ENCODE measurements around the gene AMER3. TPM values are rescaled to one million over a fixed set of nuclear protein-coding genes. Genes with fewer than 3 reads are reported as not detected.
"Not testable (repeated sequence)": the region's sequence is repeated elsewhere in the genome, so short reads cannot be mapped to it uniquely, and the experiment has no call there.

AMER3 gene, protein sequence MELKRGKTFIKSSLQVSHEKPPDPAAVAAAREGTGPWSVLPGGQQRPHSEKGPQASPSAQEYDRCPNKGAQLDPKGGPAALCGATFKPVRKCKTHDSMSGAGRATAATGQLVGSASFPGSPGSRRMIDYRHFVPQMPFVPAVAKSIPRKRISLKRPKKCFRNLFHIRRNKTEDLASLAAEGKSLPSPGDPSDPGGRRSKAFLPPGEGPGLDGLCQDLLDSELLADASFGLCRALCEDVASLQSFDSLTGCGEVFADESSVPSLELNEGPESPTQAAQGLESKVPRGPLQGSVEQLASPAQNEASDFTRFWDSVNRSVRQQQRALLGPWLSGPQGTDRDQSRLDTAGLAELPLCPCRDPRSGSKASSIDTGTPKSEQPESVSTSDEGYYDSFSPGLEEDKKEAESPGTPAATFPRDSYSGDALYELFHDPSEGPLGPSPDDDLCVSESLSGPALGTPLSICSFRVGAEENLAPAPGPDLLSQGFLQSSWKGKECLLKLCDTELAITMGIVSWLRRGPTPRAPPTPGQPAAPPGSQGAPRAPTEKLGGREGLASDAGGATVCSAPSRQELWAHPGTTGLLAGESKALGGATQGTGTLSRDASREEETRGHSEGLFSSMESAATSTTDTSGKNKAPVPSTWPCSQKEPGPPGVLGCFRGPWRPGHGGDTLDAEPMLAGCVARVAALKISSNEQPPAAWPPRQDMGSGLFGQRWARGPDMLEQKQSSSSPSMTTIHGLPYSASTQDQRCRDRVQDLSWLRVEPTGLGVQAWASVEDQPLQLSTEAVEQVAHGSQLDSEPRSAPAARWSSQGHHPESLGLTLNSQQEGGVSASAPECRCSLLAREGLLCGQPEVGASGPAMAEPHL
- total RNA-seq (under 0.01 TPM), polyA plus RNA-seq (0.02 TPM)
- long read RNA-seq, donor 1 = 0 reads
- long read RNA-seq, donor 2 = 0 reads
- long read RNA-seq, donor 3 = 0 reads
- long read RNA-seq, donor 4 = 0 reads
- long read RNA-seq, donor 5 = 0 reads
- long read RNA-seq, donor 6 = 0 reads
- long read RNA-seq, donor 7 = 0 reads
- long read RNA-seq, donor 8 = 0 reads
- long read RNA-seq, donor 9 = 0 reads
- long read RNA-seq, donor 10 = 0 reads

DNA sequence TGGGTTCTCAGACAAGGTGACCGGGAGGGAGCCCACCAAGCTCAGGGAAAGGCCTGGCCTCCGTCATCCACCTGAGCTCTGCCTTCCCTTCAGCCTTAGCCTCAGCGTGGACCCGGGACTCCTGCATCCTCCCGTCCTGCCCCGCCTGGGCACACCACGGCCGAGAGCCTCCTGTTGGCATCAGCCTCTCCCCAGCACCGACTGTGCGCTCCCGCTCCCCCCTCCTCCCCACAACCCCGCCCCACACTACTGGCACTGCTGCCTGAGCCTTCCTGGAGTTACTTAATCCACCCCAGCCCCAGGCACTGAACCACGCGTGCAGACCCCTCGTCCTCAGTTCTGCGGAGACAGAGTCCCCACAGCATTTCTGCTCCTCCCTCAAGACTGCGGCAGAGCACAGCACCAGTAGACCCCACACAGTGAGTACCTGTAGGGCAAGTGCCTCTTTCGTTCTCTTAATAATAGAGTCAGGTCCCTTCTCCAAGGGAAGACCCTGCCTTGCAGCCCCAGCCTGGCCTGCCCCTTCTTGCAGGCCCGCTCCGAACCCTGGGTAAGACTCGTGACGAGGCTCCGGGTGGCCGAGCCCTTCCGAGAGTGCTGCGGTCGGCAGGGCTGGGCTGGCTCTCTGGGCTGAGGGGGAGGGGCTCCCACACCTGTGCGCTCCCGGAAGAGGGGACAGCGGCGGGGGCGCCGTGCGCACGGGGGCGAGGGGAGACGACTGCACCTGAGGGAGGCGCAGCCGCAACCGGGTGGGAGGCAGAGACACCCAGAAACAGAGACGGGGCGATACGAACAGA, at the start of gene AMER3:
AMER3 (plus strand) TSS at position 285 of the 797 bp plus-strand sequence. CDS start 6,533 bp downstream, outside the sequence.
- Histone ChIP-seq H3K9me3 (ENCODE audit: control insufficient read depth in 2 of 2, insufficient read depth in 1 of 2, low read length in 1 of 2) (no peaks in the 10 kb centered on the region), H3K4me1 (ENCODE audit: control insufficient read depth in 2 of 2, insufficient read depth in 2 of 2, low read length in 2 of 2) (no peaks in the 10 kb centered on the region), H3K4me3 (ENCODE audit: low read length in 2 of 2) (peak within 1 kb of the TSS in 1 of 2 donors; percentile 29), H3K27ac (ENCODE audit: low read depth in 1 of 2, low read length in 1 of 2) (no peak within 1 kb of the TSS), H3K36me3 (ENCODE audit: control insufficient read depth in 2 of 2, insufficient read depth in 2 of 2, low read length in 1 of 2) (no peaks in the 10 kb centered on the region), H3K27me3 (ENCODE audit: control insufficient read depth in 2 of 2, insufficient read depth in 1 of 2, low read length in 1 of 2) (peaks cover 22 to 31% of the 10 kb centered on the region in 2 donors)
- WGBS = 5% methylated on average over 43 of the region's 43 CpGs
- peak in 1 of 9 donors; percentile 3 for DNase-seq (ENCODE audit: low read depth in 6 of 9, low spot score in 9 of 9)

DNA sequence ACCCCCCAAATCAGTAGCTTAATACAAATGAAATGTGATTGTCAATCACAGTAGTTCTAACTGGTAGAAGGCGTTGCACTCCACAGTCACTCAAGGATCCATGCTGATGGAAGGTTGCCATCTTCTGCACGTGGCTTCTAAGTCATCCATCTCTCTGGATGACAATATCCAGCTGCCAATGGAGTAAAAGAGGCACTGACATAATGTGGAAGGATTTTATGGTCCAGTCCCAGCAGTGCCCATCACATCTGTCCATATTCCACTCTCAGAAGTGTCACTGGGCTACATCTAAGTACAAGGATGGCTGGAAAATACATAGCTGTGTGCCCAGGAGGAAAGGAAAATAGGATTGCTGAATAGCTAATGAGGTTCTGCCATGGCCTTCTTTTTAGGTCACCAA, 40.5 kb upstream of the AMER3 start:
- not testable (repeated sequence) for H3K4me3 ChIP-seq (ENCODE audit: low read length in 2 of 2); H3K36me3 ChIP-seq (ENCODE audit: control insufficient read depth in 2 of 2, insufficient read depth in 2 of 2, low read length in 1 of 2); H3K4me1 ChIP-seq (ENCODE audit: control insufficient read depth in 2 of 2, insufficient read depth in 2 of 2, low read length in 2 of 2); H3K27ac ChIP-seq (ENCODE audit: low read depth in 1 of 2, low read length in 1 of 2); H3K27me3 ChIP-seq (ENCODE audit: control insufficient read depth in 2 of 2, insufficient read depth in 1 of 2, low read length in 1 of 2); H3K9me3 ChIP-seq (ENCODE audit: control insufficient read depth in 2 of 2, insufficient read depth in 1 of 2, low read length in 1 of 2); DNase-seq (ENCODE audit: low read depth in 6 of 9, low spot score in 9 of 9)
- no CpG with 5 or more reads among the region's 2 CpGs for WGBS

DNA sequence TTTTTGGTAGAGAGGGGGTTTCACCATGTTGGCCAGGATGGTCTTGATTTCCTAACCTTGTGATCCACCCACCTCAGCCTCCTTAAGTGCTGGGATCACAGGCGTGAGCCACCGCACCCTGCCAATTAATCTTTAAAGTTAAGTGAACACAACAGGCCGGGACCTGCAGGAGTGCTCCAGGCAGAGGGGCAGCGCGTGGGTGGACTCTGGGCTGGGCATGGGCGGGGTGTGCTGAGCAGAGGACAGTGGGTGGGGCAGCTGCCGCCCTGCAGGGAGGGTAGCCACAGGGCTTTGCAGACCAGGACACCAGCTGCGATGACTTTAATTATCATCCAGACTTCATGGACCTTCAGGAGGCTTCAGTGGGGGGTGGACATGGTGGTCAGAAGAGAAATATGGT, 35.3 kb upstream of the AMER3 start:
- Histone ChIP-seq H3K4me3 (ENCODE audit: low read length in 2 of 2) (no peak overlapping the region), H3K4me1 (ENCODE audit: control insufficient read depth in 2 of 2, insufficient read depth in 2 of 2, low read length in 2 of 2) (no peaks in the 10 kb centered on the region), H3K36me3 (ENCODE audit: control insufficient read depth in 2 of 2, insufficient read depth in 2 of 2, low read length in 1 of 2) (no peaks in the 10 kb centered on the region), H3K27ac (ENCODE audit: low read depth in 1 of 2, low read length in 1 of 2) (no peak overlapping the region), H3K27me3 (ENCODE audit: control insufficient read depth in 2 of 2, insufficient read depth in 1 of 2, low read length in 1 of 2) (no peaks in the 10 kb centered on the region), H3K9me3 (ENCODE audit: control insufficient read depth in 2 of 2, insufficient read depth in 1 of 2, low read length in 1 of 2) (no peaks in the 10 kb centered on the region)
- WGBS = 92% methylated on average over 8 of the region's 8 CpGs
- no peak for DNase-seq (ENCODE audit: low read depth in 6 of 9, low spot score in 9 of 9)

DNA sequence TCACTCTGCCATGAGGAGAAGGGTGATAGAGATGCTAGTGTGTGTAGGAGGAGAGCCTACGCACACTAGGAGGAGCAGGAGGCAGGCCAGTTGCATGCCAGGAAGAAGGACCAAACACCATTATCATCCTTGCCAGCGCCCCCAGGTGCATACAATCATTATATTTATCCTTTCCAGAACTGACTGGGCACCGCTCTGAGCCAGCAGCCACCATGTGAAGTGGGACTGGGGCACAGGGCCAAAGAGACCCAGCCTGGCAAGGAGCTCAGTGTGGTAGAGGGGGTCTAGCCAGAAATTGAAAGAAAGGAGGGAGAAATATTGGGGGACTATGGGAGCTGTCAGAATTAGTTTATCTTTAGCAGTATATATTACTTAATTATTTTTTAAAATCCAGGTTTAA, 34.8 kb upstream of the AMER3 start:
- H3K4me3 ChIP-seq (ENCODE audit: low read length in 2 of 2) = no peak overlapping the region
- H3K4me1 ChIP-seq (ENCODE audit: control insufficient read depth in 2 of 2, insufficient read depth in 2 of 2, low read length in 2 of 2) = no peaks in the 10 kb centered on the region
- no peaks in the 10 kb centered on the region for H3K36me3 ChIP-seq (ENCODE audit: control insufficient read depth in 2 of 2, insufficient read depth in 2 of 2, low read length in 1 of 2)
- H3K27me3 ChIP-seq (ENCODE audit: control insufficient read depth in 2 of 2, insufficient read depth in 1 of 2, low read length in 1 of 2) = peaks cover 0 to under 1% of the 10 kb centered on the region in 2 donors
- no peaks in the 10 kb centered on the region for H3K9me3 ChIP-seq (ENCODE audit: control insufficient read depth in 2 of 2, insufficient read depth in 1 of 2, low read length in 1 of 2)
- no peak overlapping the region for H3K27ac ChIP-seq (ENCODE audit: low read depth in 1 of 2, low read length in 1 of 2)
- 90% methylated on average over 3 of the region's 3 CpGs for WGBS
- DNase-seq (ENCODE audit: low read depth in 6 of 9, low spot score in 9 of 9) = no peak

DNA sequence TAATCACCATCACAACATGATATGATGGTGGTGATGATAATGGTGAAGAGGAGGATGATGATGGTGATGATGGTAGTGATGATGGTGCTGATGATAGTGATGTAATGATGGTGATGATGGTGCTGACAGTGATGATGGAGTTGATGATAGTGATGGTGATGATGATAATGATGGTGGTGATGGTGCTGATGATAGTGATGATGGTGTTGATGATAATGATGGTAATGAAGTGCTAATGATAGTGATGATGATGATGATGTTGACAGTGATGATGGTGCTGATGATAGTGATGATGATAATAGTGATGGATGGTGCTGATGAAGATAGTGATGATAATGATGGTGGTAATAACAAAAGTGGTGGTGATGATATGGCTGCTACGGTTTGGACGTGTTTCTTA, 30.9 kb upstream of the AMER3 start:
- no peak overlapping the region for H3K27ac ChIP-seq (ENCODE audit: low read depth in 1 of 2, low read length in 1 of 2)
- H3K4me1 ChIP-seq (ENCODE audit: control insufficient read depth in 2 of 2, insufficient read depth in 2 of 2, low read length in 2 of 2) = no peaks in the 10 kb centered on the region
- H3K4me3 ChIP-seq (ENCODE audit: low read length in 2 of 2) = no peak overlapping the region
- H3K9me3 ChIP-seq (ENCODE audit: control insufficient read depth in 2 of 2, insufficient read depth in 1 of 2, low read length in 1 of 2) = no peaks in the 10 kb centered on the region
- no peak for DNase-seq (ENCODE audit: low read depth in 6 of 9, low spot score in 9 of 9)
- H3K36me3 ChIP-seq (ENCODE audit: control insufficient read depth in 2 of 2, insufficient read depth in 2 of 2, low read length in 1 of 2) = no peaks in the 10 kb centered on the region
- 93% methylated on average over 2 of the region's 2 CpGs for WGBS
- peaks cover 11 to 38% of the 10 kb centered on the region in 2 donors for H3K27me3 ChIP-seq (ENCODE audit: control insufficient read depth in 2 of 2, insufficient read depth in 1 of 2, low read length in 1 of 2)

DNA sequence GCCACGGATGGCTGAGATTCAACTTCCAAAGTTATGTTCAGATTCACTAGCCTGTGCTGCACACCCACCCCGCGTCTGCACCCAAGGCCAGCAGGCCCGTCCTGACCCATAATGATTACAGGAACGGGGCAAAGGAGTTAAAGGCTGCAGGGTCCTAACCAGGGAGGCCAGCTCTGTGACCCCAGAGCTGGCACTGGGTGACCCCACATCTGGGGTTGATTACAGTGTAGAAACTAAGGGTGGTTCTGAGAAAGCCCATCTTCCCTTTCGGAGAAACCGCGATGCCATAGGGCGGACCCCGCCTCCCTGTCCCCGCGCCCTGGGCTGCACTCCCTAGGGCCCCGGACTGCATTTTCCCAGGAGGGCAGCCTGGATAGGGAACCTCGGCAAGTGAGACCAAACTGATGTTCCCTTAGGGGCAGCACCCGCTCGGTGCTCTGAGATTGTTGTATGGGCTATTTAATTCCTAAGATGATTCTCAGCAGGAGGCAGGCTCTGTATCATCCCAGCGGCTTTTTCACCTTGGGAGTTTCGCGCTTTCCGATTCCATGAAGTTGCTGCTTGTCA, 28.6 kb upstream of the AMER3 start:
- Histone ChIP-seq H3K27me3 (ENCODE audit: control insufficient read depth in 2 of 2, insufficient read depth in 1 of 2, low read length in 1 of 2) (peaks cover 11 to 41% of the 10 kb centered on the region in 2 donors), H3K36me3 (ENCODE audit: control insufficient read depth in 2 of 2, insufficient read depth in 2 of 2, low read length in 1 of 2) (no peaks in the 10 kb centered on the region), H3K4me3 (ENCODE audit: low read length in 2 of 2) (peak overlapping the region in 1 of 2 donors; percentile 44), H3K4me1 (ENCODE audit: control insufficient read depth in 2 of 2, insufficient read depth in 2 of 2, low read length in 2 of 2) (no peaks in the 10 kb centered on the region), H3K9me3 (ENCODE audit: control insufficient read depth in 2 of 2, insufficient read depth in 1 of 2, low read length in 1 of 2) (no peaks in the 10 kb centered on the region), H3K27ac (ENCODE audit: low read depth in 1 of 2, low read length in 1 of 2) (no peak overlapping the region)
- WGBS = 23% methylated on average over 20 of the region's 20 CpGs
- DNase-seq (ENCODE audit: low read depth in 6 of 9, low spot score in 9 of 9) = no peak

DNA sequence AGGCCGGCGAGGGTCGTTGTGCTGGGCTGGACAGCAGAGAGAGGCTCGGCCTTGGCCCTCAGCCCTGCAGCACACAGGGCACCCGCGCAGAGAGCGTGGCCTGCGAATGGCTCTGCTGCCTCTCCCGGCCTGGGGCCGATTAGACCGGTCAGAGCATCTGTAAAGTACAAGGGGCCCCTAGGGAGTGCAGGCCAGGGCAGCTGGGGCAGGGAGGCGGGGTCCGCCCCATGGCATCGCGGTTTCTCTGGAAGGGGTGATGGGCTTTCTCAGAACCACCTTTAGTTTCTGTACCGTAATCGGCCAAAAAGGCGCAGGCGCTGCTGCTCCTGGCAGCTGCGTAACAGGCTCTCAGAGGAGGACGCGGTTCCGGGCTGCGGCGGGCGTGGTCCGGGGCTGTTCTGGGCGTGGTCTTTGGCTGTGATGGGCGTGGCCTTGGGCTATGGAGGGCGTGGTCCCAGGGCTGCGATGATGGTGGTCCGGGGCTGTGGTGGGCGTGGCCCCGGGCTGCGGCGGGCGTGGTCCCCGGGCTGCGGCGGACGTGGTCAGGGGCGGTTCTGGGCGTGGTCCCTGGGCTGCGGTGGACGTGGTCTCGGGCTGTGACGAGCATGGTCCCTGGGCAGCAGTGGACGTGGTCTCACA, 27.9 kb upstream of the AMER3 start:
- no peak overlapping the region for H3K27ac ChIP-seq (ENCODE audit: low read depth in 1 of 2, low read length in 1 of 2)
- H3K4me1 ChIP-seq (ENCODE audit: control insufficient read depth in 2 of 2, insufficient read depth in 2 of 2, low read length in 2 of 2) = no peaks in the 10 kb centered on the region
- no peaks in the 10 kb centered on the region for H3K9me3 ChIP-seq (ENCODE audit: control insufficient read depth in 2 of 2, insufficient read depth in 1 of 2, low read length in 1 of 2)
- H3K4me3 ChIP-seq (ENCODE audit: low read length in 2 of 2) = peak overlapping the region; percentile 21 to 44
- 2% methylated on average over 48 of the region's 48 CpGs for WGBS
- H3K36me3 ChIP-seq (ENCODE audit: control insufficient read depth in 2 of 2, insufficient read depth in 2 of 2, low read length in 1 of 2) = no peaks in the 10 kb centered on the region
- DNase-seq (ENCODE audit: low read depth in 6 of 9, low spot score in 9 of 9) = peak in 5 of 9 donors; percentile 7 to 48 (median 26)
- H3K27me3 ChIP-seq (ENCODE audit: control insufficient read depth in 2 of 2, insufficient read depth in 1 of 2, low read length in 1 of 2) = peaks cover 11 to 41% of the 10 kb centered on the region in 2 donors

DNA sequence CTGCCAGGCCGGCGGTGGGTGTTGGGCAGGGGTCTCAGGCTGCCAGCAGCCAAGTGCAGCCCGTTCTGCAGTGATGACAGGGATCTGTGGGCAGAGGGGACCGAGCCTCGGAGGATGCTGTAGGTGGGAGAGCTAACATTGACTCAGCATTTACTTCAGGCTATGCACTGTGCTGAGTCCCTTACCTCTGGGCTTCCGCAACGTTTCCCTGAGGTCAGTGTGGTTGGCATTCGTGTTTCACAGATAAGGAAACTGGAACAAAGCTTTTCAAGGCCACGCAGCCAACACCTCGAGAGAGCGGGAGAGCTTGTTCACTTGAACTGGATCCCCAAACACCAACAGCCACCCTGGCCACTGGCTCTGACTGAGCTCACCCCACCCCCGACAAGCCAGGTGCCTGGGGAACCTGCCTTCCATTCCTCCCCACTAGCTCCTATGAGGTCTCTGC, 27.3 kb upstream of the AMER3 start:
- H3K9me3 ChIP-seq (ENCODE audit: control insufficient read depth in 2 of 2, insufficient read depth in 1 of 2, low read length in 1 of 2) = no peaks in the 10 kb centered on the region
- DNase-seq (ENCODE audit: low read depth in 6 of 9, low spot score in 9 of 9) = no peak
- H3K36me3 ChIP-seq (ENCODE audit: control insufficient read depth in 2 of 2, insufficient read depth in 2 of 2, low read length in 1 of 2) = no peaks in the 10 kb centered on the region
- 6% methylated on average over 12 of the region's 12 CpGs for WGBS
- no peak overlapping the region for H3K4me3 ChIP-seq (ENCODE audit: low read length in 2 of 2)
- H3K4me1 ChIP-seq (ENCODE audit: control insufficient read depth in 2 of 2, insufficient read depth in 2 of 2, low read length in 2 of 2) = no peaks in the 10 kb centered on the region
- peaks cover 11 to 41% of the 10 kb centered on the region in 2 donors for H3K27me3 ChIP-seq (ENCODE audit: control insufficient read depth in 2 of 2, insufficient read depth in 1 of 2, low read length in 1 of 2)
- no peak overlapping the region for H3K27ac ChIP-seq (ENCODE audit: low read depth in 1 of 2, low read length in 1 of 2)

Data from thymus (tissue), 14 donors.